Nephron (organoid): ENCODE measurements around the gene CHSY1.
A peak's percentile ranks its signal among the peaks of the same experiment; 100 is the strongest.

Source experiments
- H3K27ac Mint-ChIP-seq, 3 experiments: 2 replicates each; pipeline ENCODE4 v1.8.0; 2020; ENCODE audit warnings: mixed read lengths in 3 of 3, mild to moderate bottlenecking in 2 of 3, moderate library complexity in 1 of 3
- H3K27me3 Mint-ChIP-seq: 2 replicates; pipeline ENCODE4 v1.8.0; 2021; ENCODE audit warnings: low read depth, mild to moderate bottlenecking, moderate library complexity, mixed read lengths
- H3K36me3 Mint-ChIP-seq: 2 replicates; pipeline ENCODE4 v1.8.0; 2020; ENCODE audit warnings: low read depth, mixed read lengths
- H3K4me1 Mint-ChIP-seq: 2 replicates; pipeline ENCODE4 v1.8.0; 2020; ENCODE audit warnings: mixed read lengths
- H3K4me3 Mint-ChIP-seq, 3 experiments: 2 replicates each; pipeline ENCODE4 v1.8.0; 2020; ENCODE audit warnings: mild to moderate bottlenecking in 3 of 3, mixed read lengths in 3 of 3, moderate library complexity in 2 of 3
- H3K9me3 Mint-ChIP-seq: 2 replicates; pipeline ENCODE4 v1.8.0; 2020; ENCODE audit warnings: mixed read lengths
- TF ChIP-seq, protein P1 (sequence below), 3 experiments: fragments of 200-600 bp; sonication (generic); IDR thresholded peaks; one replicate each; pipeline ENCODE4 v1.5.0; 2021; ENCODE audit warnings: antibody characterized with exemption in 3 of 3; ENCODE audit not compliant: unreplicated experiment in 3 of 3

Gene CHSY1

DNA sequence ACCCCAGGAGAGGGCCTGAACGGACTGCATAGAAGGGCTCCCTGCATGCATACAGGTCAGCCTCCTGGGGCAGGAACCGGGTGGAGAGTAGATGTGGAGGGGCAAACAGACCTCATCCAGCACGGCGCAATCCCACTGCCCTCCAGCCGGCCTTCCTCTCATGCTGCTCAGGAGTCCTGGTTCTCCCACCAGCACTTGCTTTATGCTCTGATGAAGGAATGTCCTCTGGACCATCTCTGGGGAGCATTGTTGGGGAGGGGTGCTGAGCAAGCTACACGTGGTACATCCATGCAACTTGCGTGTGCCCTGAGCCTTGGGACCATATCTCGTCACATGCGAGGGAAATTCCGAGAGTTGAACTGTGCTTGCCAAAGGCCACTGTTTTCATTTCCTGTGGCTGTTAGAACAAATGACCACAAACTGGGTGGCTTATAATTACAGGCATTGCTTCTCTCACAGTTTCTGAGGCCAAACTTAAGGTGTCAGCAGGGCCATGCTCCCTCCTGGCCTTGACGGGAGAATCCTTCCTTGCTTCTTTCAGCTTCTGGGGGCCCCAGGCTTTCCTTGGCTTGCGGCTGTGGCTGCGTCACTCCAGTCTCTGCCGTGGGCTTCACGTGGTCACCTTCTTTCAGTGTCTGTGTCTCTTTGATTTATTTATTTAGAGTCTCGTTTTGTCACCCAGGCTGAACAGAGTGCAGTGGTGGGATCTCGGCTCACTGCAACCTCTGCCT, 13.2 kb upstream of the CHSY1 start:
- H3K27ac Mint-ChIP-seq: no peak overlapping the region
- no peaks in the 10 kb centered on the region for H3K27me3 Mint-ChIP-seq
- H3K9me3 Mint-ChIP-seq: no peaks in the 10 kb centered on the region
- H3K4me1 Mint-ChIP-seq: peaks cover 5% of the 10 kb centered on the region
- H3K36me3 Mint-ChIP-seq: peaks cover 13% of the 10 kb centered on the region
- TF ChIP-seq, protein P1, sequence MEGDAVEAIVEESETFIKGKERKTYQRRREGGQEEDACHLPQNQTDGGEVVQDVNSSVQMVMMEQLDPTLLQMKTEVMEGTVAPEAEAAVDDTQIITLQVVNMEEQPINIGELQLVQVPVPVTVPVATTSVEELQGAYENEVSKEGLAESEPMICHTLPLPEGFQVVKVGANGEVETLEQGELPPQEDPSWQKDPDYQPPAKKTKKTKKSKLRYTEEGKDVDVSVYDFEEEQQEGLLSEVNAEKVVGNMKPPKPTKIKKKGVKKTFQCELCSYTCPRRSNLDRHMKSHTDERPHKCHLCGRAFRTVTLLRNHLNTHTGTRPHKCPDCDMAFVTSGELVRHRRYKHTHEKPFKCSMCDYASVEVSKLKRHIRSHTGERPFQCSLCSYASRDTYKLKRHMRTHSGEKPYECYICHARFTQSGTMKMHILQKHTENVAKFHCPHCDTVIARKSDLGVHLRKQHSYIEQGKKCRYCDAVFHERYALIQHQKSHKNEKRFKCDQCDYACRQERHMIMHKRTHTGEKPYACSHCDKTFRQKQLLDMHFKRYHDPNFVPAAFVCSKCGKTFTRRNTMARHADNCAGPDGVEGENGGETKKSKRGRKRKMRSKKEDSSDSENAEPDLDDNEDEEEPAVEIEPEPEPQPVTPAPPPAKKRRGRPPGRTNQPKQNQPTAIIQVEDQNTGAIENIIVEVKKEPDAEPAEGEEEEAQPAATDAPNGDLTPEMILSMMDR (IDR thresholded peaks at IDR 0.05; ENCODE audit: unreplicated experiment in 3 of 3): no peak
- H3K4me3 Mint-ChIP-seq: no peak overlapping the region

DNA sequence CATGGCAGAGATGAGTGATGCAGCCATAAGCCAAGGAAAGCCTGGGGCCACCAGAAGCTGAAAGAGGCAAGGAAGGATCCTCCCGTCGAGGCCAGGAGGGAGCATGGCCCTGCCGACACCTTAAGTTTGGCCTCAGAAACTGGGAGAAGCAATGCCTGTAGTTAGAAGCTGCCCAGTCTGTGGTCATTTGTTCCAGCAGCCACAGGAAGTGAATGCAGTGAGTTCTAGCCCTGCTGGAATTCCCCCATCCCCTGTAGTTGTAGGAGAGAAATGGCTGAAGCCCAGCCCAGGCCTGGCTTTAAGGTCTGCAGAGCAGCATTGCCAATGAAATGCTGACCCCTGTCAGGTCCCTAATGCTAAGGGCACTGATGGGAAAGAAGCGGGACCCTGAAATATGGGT, 12.2 kb upstream of the CHSY1 start:
- TF ChIP-seq, protein P1 (IDR thresholded peaks at IDR 0.05; ENCODE audit: unreplicated experiment in 3 of 3): no peak
- Mint-ChIP-seq H3K36me3 (peaks cover 4% of the 10 kb centered on the region), H3K4me1 (peaks cover 5% of the 10 kb centered on the region), H3K4me3 (no peak overlapping the region), H3K27ac (no peak overlapping the region), H3K27me3 (no peaks in the 10 kb centered on the region), H3K9me3 (no peaks in the 10 kb centered on the region)

DNA sequence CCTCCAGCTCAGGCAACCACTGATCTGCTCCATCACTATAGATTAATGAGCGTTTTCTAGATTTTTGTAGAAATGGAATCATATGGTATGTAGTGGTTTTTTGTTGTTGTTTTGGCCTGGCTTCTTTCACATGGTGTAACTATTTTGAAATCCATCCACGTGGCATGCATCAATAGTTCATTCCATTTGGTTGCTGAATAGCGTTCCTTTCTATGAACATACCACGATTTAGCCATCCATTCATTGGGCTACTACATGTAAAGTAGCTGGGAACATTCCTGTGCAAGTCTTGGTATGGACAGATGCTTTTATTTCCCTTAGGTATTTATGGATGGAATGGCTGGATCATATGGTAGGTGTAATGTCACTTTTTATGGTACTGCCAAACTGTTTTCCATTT, 10.7 kb upstream of the CHSY1 start:
- H3K9me3 Mint-ChIP-seq: no peaks in the 10 kb centered on the region
- H3K4me3 Mint-ChIP-seq: no peak overlapping the region
- no peaks in the 10 kb centered on the region for H3K27me3 Mint-ChIP-seq
- no peak overlapping the region for H3K27ac Mint-ChIP-seq
- H3K4me1 Mint-ChIP-seq: peaks cover 16% of the 10 kb centered on the region
- TF ChIP-seq, protein P1 (IDR thresholded peaks at IDR 0.05; ENCODE audit: unreplicated experiment in 3 of 3): no peak
- H3K36me3 Mint-ChIP-seq: no peaks in the 10 kb centered on the region

DNA sequence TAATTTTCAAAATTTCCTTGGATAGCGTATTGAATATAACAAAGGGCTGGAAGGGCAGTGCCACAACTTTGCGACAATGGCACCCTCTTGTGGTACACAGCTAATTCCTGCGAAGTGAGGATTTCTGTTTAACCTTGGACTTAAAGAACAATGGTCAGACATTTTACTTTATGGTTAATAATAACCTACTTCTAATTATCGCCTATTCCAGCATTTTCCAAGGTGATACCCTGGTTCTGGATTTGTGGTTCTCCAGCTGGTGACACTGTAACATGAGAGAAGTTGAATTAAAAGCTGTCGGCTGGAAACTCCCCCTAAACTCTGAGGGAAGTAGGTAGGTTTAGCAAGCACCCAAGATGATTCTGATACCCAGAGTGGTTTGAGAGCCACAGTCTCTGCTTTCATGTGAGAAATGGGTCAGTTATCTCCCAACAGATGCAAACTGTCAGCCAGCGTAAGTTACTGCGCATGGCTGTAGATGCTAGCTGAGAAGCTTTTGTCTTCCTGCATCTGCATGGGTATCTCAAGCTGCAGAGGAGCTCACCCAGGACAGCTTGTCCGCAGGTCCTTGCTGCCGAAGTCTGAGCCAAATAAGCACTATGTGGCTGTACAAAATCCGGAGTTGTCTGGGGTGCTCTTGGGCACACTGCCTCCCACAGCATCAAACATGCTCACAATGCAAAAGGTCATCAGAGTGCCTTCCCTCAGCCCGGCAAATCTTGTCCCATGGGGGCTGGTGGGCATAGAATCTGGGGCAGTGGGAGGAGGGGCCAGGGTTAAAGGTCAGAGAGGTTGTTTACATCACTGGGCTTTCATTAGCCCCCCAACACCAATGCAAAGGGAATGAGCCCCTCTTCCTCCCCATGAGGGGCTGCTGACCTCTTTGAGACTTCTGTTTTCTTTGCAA, 6.6 kb upstream of the CHSY1 start:
- peak overlapping the region; percentile 13 to 89 (median 88) for H3K27ac Mint-ChIP-seq

DNA sequence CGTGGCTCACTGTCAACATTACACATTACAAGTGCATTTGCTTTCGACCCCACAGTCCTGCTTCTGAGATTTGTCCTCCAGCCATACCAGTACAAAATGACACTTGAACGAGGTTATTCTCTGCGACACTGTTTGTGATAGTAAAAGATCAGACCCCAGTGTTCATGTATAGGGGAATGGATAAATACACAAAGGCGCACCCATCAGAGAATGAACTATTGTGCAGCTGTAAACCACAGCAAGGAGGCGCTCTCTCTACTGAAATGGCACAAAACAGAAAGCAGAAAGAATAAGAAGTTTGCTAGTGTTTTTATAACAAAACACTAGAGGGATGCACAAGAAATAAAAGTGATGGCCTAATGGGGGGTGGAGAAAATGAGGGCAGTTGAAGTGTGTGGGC, 4.9 kb upstream of the CHSY1 start:
- Mint-ChIP-seq H3K4me1 (peaks cover 51% of the 10 kb centered on the region), H3K27ac (peak overlapping the region in 2 of 3 experiments; percentile 82 to 95), H3K4me3 (no peak overlapping the region), H3K36me3 (no peaks in the 10 kb centered on the region), H3K27me3 (peaks cover 3% of the 10 kb centered on the region), H3K9me3 (no peaks in the 10 kb centered on the region)
- TF ChIP-seq, protein P1 (IDR thresholded peaks at IDR 0.05; ENCODE audit: unreplicated experiment in 3 of 3): no peak

More for the DNA sequence above, 6.6 kb upstream of the CHSY1 start:
- Mint-ChIP-seq H3K4me3 (peak overlapping the region in 2 of 3 experiments; percentile 23 to 59), H3K4me1 (peaks cover 39% of the 10 kb centered on the region), H3K36me3 (no peaks in the 10 kb centered on the region), H3K27me3 (peaks cover 3% of the 10 kb centered on the region), H3K9me3 (no peaks in the 10 kb centered on the region)
- TF ChIP-seq, protein P1 (IDR thresholded peaks at IDR 0.05; ENCODE audit: unreplicated experiment in 3 of 3): peak; percentile 86 to 94 (median 86)
